OCI-LY7 (cell line): Measurements from ENCODE around the gene HRC.

Experiments used
- CTCF ChIP-seq: fragments of 200-600 bp; sonication (generic); conservative IDR thresholded peaks from 2 replicates; pipeline ENCODE4 v1.5.1; 2014; ENCODE audit warnings: mild to moderate bottlenecking, antibody characterized with exemption, low read length, moderate library complexity, mixed read lengths
- EZH2phosphoT487 ChIP-seq: fragments of 200-600 bp; sonication (generic); IDR thresholded peaks from 2 replicates; pipeline ENCODE4 v1.6.1; 2018; ENCODE audit warnings: low read depth, borderline replicate concordance, mild to moderate bottlenecking, mixed run types, antibody characterized with exemption, low read length, moderate library complexity, mixed read lengths

GRCh38 chr19:49161987-49162386 is 6.8 kb upstream of the HRC start:
- TF ChIP-seq CTCF (no peak), EZH2phosphoT487 (no peak)
